ENCODE results near the gene VAV3.

- TF ChIP-seq CTCF (IDR thresholded peaks at IDR 0.05): no peak
- TF ChIP-seq POLR2A (IDR thresholded peaks at IDR 0.05): no peak
Measured at GRCh38 chr1:107541412-107541811, 423.6 kb downstream of the VAV3 start.

Measured in body of pancreas (tissue), 4 donors.